Measurements from ENCODE around the gene CAPZB.
"Not testable (repeated sequence)": the region's sequence is repeated elsewhere in the genome, so short reads cannot be mapped to it uniquely, and the experiment has no call there.

Gene CAPZB

DNA sequence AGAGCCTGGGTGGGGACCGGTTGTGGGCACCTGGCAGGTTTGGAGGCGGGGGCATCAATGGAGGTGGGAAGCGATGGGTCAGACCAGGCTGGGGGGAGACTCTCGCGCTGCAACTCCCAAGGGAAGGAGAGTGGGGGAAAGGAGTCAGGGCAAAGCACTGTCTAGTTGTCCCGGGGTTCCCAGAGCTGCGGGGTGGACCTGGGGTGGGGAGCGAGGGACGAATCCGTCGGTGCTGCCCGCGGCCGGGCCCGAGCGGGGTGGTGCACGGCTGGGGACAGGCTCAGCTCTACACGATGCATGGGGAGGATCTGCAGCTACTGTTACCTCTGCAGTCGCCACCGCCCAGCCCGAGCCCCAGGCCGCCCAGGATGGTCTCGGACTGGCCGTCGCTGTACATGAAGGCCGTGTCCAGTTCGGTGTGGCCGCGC lies 173.8 kb downstream of the CAPZB start:
- no peak for DNase-seq (ENCODE audit: low read depth, low spot score)

- DNase-seq (ENCODE audit: low read depth, low spot score) = no peak
Measured at GRCh38 chr1:19310720-19311502, 174.4 kb downstream of the CAPZB start.

DNA sequence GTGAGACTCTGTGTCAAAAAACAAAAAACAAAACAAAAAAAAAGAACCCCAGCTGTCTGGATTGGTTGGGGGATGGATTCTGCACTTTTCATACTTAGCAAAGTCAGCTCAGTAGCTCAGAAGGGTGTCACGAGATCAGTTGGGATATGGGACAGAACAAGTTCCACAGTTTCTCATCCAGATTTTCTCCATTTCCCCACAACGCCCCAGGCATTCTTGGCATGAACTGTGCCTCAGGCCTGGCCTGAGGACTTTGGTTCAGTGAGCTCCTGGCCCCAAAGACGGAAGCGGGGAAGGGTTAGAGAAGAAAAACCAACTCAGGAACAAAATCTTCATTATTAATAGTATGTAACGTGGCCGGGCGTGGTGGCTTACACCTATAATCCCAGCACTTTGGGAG lies 175.3 kb downstream of the CAPZB start:
- DNase-seq (ENCODE audit: low read depth, low spot score) = no peak

GRCh38 chr1:19309123-19309813 lies 176.1 kb downstream of the CAPZB start:
- no peak for DNase-seq (ENCODE audit: low read depth, low spot score)

DNA sequence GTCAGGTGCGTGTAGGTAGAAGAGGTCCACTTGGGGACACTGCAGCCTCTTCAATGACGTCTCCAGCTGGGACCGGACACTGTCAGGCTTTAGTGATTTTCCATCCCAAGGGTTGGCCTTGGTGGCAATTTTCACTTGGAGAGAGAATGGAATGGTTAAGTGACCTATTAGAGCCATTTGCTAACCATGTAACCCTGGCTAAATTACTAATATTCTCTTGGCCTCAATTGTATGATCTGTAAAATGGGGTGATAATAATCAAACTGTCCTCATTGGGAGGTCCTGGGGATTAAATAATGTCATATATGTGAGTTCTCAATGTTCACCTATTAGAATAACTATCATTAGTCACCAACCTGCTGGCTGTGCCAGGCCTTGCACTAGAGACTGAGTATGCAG lies 176.8 kb downstream of the CAPZB start:
- DNase-seq (ENCODE audit: low read depth, low spot score) = no peak

- DNase-seq (ENCODE audit: low read depth, low spot score) = no peak
Measured at GRCh38 chr1:19307794-19308508, 177.4 kb downstream of the CAPZB start.

DNA sequence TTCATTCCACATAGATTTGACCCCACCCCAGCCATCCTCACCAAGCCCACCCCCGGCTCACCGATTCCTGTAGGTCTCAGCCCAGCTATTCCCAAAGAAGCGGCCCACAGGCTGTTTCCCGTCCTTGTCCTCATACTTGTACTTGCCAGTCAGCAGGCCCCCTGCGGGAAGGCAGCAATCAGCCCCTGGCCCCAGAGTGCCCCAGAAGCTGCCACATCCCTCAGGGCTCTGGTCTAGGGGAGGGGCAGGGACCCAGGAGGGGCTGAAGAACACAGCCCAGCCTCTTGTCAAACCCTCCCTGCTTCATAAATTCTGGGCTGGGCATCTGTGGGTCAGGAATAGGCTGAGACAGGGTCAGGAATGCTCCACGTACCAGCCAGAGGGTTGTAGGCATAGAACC lies 178.4 kb downstream of the CAPZB start:
- DNase-seq (ENCODE audit: low read depth, low spot score) = no peak

DNA sequence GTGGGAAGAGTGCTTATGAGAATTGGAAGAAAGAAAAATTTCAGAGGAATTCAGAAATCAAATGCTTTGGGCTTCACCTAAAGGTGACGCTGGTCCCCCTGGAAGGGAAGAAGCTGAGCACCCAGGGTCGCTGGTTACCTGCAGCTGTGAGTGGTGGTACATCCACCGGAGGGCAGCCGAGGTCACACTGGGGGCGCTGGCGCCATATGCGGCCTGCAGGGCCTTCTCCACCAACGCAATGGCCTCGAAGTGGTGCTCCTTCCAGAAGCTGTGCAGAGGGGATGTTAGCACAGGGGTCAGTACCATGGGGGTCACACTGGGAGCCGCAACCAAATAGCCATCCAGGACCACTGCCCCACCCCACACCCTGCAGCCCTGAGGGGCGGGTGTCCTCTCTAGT lies 179.5 kb downstream of the CAPZB start:
- DNase-seq (ENCODE audit: low read depth, low spot score) = no peak

- DNase-seq (ENCODE audit: low read depth, low spot score) = not testable (repeated sequence)
Measured at GRCh38 chr1:19304081-19304480, 181.3 kb downstream of the CAPZB start.

DNA sequence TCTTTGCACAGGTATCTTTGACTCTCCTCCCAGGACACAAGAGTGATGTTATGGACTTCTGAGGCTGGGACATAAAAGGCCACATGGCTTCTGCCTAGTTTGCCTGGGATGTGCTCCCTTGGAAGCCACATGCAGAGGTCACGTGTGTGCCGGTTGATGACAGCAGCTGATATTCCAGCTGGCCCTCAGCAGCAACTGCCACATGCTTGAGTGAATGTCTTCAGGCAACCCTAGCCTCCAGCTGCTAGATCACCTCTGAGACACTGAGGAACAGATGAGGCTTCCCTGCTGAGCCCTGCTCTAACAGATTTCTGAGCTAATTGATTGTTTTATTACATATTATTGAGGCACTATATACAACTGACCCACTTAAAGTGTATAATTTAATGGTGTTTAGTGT lies 185.1 kb downstream of the CAPZB start:
- DNase-seq (ENCODE audit: low read depth, low spot score) = no peak

GRCh38 chr1:19294638-19295037 lies 190.7 kb downstream of the CAPZB start:
- no peak for DNase-seq (ENCODE audit: low read depth, low spot score)

- DNase-seq (ENCODE audit: low read depth, low spot score) = no peak
Measured at GRCh38 chr1:19289244-19289643, 196.1 kb downstream of the CAPZB start.
